Heart left ventricle (tissue), 16 donors: ENCODE data around the gene FCRL6. TPM values are rescaled to one million over a fixed set of nuclear protein-coding genes. Genes with fewer than 3 reads are reported as not detected.

ENCODE experiments used
- ATAC-seq, 4 donors: fragments of 200-7000 bp; cut with Tn5 transposase; one replicate each; pipeline ENCODE4 v1.9.1; 2020 to 2022; ENCODE audit warnings: moderate library complexity in 4 of 4, mild to moderate bottlenecking in 3 of 4, moderate number of reproducible peaks in 1 of 4
- DNase-seq, 5 donors: peaks; one replicate each; pipeline ENCODE4 v3.0.0-alpha.2; 2020
- H3K27ac ChIP-seq, 12 donors: fragments of 200-600 bp; sonication (generic) in 4 of 12; one replicate each; pipeline versions ENCODE4 v1.5.0 to v1.8.0; 2016 to 2022; ENCODE audit warnings: mild to moderate bottlenecking in 2 of 12
- H3K27me3 ChIP-seq, 9 donors: fragments of 200-600 bp; sonication (generic) in 2 of 9; one replicate each; pipeline versions ENCODE4 v1.5.1 to v1.8.0; 2016 to 2022; ENCODE audit warnings: mild to moderate bottlenecking in 3 of 9
- H3K36me3 ChIP-seq, 9 donors: fragments of 200-600 bp; sonication (generic) in 2 of 9; one replicate each; pipeline versions ENCODE4 v1.5.0 to v1.8.0; 2018 to 2022; ENCODE audit warnings: mild to moderate bottlenecking in 2 of 9
- H3K4me1 ChIP-seq, 12 donors: fragments of 200-600 bp; sonication (generic) in 4 of 12; one replicate each; pipeline versions ENCODE4 v1.5.0 to v1.8.0; 2016 to 2022; ENCODE audit warnings: mild to moderate bottlenecking in 3 of 12
- H3K4me3 ChIP-seq, 12 donors: fragments of 200-600 bp; sonication (generic) in 4 of 12; one replicate each; pipeline versions ENCODE4 v1.5.0 to v1.8.0; 2017 to 2022; ENCODE audit warnings: mild to moderate bottlenecking in 9 of 12, moderate library complexity in 4 of 12
- H3K9me3 ChIP-seq, 12 donors: fragments of 200-600 bp; sonication (generic) in 4 of 12; one replicate each; pipeline versions ENCODE4 v1.5.0 to v1.8.0; 2016 to 2022; ENCODE audit warnings: mild to moderate bottlenecking in 1 of 12
- POLR2A ChIP-seq, 2 donors: fragments of 450-650 bp; IDR thresholded peaks; one replicate each; pipeline ENCODE4 v1.6.1; 2017; ENCODE audit warnings: antibody characterized with exemption in 2 of 2, mild to moderate bottlenecking in 2 of 2, moderate library complexity in 2 of 2
- WGBS, 4 donors: extraction: QIAGEN DNeasy Blood & Tissue Kit in 2 of 4; methylation state at CpG; one replicate each; pipeline versions ENCODE4 v1.1.5 to v1.1.7; 2013 to 2018; 5-methylcytosine and 5-hydroxymethylcytosine counted together
- intact Hi-C, 10 donors: fragments of 100-400 bp; cut with DNase I; formaldehyde crosslinking; loops; one replicate each; pipeline versions ENCODE4 v1.11.1 to v1.14.2; 2022
- polyA plus RNA-seq, 2 donors: library from polyadenylated mRNA; stranded (reverse); fragments of 200-250 nt; gene quantifications; one replicate each; pipeline ENCODE4 v1.2.3, GENCODE V29; 2013
- total RNA-seq, 9 donors: library from RNA; depleted of rRNA in 2 of 9; stranded (reverse); fragments of >200 nt in 2 of 9; fragmentation: NEBNext Ultra II Directional in 3 of 9; extraction: Animal tissue kit (Norgen Biotek cat#: 25700) in 3 of 9; gene quantifications; one replicate each; pipeline versions ENCODE4 v1.1.0 to v1.2.4, GENCODE V29; 2016 to 2023
- TF ChIP-seq, protein P1 (sequence below), 12 donors: fragments of 200-600 bp; sonication (generic) in 4 of 12; IDR thresholded peaks; one replicate each; pipeline versions ENCODE4 v1.5.0 to v1.8.0; 2018 to 2022; ENCODE audit warnings: antibody characterized with exemption in 12 of 12, mild to moderate bottlenecking in 5 of 12
- donor health status: ischemic (EF 13 %, LVEDD 7.1; RV severe dilation, severe dysfunction).
- donor health status: healthy with polysubstance abuse.
- donor health status: DM: no; HTN: yes; CAD: no.
- donor health status: DM: no; HTN: no; CAD: no.
- donor health status: ischemic (EF 25% LVEDD 6.9; RV normal size, moderate dysfunction).
- donor health status: ischemic (EF 25% LVEDD 5.7; RV mildly dilated, moderate dysfunction).
- donor health status: healthy.
- donor health status: DM: yes; HTN: yes; CAD: no.
- donor health status: ischemic (EF 35%, LVEDD 5.7; RV mildly dilated, moderate dysfunction).
- donor health status: nonischemic (EF 11% LVEDD 7.7; RV severe dilation, severe dysfunction).
- donor health status: DM: yes; HTN: yes; CAD: no.
- donor health status: PGD.
- donor health status: ischemic (EF 29% LVEDD 5.4; RV normal size, mild dysfunction).
- donor health status: nonischemic (EF 23%, LVEDD 6.1; RV moderate dilation, normal function).

Gene FCRL6
- total and polyA plus RNA-seq, 11 donors, result 0.21 to 2.0 (median 1.9) TPM; not detected in 8

DNA sequence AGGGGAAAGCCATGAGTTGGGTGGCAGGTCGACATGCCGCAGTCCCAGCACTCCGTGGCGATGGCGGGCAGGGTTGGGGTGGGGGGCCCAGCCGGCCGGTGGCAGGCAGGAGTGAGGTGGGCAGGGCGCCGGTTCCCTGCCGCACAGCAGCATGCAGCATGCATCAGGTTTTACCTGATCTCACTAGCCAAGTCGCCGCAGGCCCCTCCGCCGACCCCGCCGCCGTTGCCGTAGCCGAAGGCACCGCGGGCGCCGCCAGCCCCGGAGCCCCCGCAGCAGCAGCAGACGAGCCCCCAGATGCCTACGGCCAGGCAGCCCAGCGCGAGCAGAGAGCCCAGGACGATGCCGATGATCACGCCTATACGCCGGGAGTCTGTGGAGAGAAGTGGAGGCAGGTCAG, 53.5 kb downstream of the FCRL6 start:
- Histone ChIP-seq H3K27me3 (no peaks in the 10 kb centered on the region), H3K9me3 (no peaks in the 10 kb centered on the region), H3K36me3 (no peaks in the 10 kb centered on the region), H3K4me1 (peaks cover 0 to 18% (median 11%) of the 10 kb centered on the region in 12 donors), H3K4me3 (peak overlapping the region in 3 of 12 donors; percentile 78 to 96 (median 88)), H3K27ac (peak overlapping the region in 4 of 12 donors; percentile 97 to 99 (median 98))
- intact Hi-C loops, result loop anchor here in 7 of 10 donors (2.0 to 10.0 kb wide), 5 partner anchors 35 to 75 kb away; partner anchors contain the start of genes TAGLN2 (in 5 of the 7) and DUSP23 (in 1 of the 7)
- WGBS, 4 donors, result 86 to 90% (median 88%) methylated on average over 33 to 34 of the region's 34 CpGs
- TF ChIP-seq, protein P1, sequence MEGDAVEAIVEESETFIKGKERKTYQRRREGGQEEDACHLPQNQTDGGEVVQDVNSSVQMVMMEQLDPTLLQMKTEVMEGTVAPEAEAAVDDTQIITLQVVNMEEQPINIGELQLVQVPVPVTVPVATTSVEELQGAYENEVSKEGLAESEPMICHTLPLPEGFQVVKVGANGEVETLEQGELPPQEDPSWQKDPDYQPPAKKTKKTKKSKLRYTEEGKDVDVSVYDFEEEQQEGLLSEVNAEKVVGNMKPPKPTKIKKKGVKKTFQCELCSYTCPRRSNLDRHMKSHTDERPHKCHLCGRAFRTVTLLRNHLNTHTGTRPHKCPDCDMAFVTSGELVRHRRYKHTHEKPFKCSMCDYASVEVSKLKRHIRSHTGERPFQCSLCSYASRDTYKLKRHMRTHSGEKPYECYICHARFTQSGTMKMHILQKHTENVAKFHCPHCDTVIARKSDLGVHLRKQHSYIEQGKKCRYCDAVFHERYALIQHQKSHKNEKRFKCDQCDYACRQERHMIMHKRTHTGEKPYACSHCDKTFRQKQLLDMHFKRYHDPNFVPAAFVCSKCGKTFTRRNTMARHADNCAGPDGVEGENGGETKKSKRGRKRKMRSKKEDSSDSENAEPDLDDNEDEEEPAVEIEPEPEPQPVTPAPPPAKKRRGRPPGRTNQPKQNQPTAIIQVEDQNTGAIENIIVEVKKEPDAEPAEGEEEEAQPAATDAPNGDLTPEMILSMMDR (IDR thresholded peaks at IDR 0.05), result no peak
- no peak for TF ChIP-seq POLR2A (IDR thresholded peaks at IDR 0.05)
- DNase-seq, result no peak
- no peak for ATAC-seq

DNA sequence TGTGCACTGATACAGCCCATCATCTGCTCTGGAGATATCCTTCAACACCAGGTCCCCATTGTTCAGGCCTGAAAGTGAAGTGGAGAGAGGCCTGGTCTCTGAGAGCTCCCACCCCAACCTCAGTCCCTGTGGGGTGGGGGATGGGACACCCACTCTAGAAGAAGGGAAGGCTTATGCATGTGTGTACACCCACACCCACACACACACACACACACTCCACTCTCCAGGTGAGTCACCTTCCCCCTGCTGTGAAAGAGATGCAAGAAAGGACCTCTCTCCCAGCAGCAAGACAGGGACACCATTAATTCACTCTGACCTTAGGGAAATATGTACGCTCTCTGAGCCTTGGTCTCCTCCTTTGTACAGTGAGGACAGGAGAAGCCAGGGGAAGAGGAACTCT, 54.4 kb downstream of the FCRL6 start:
- intact Hi-C loops, result loop anchor here in 3 of 10 donors (10.0 kb wide), 1 partner anchor 68 kb away; the partner anchor contains the start of gene TAGLN2 (in 3 of the 3)
- DNase-seq, result no peak
- TF ChIP-seq, protein P1 (IDR thresholded peaks at IDR 0.05), result no peak
- no peak for TF ChIP-seq POLR2A (IDR thresholded peaks at IDR 0.05)
- no peak for ATAC-seq
- Histone ChIP-seq H3K4me1 (peaks cover 0 to 18% (median 11%) of the 10 kb centered on the region in 12 donors), H3K27ac (no peak overlapping the region), H3K27me3 (no peaks in the 10 kb centered on the region), H3K4me3 (no peak overlapping the region), H3K9me3 (no peaks in the 10 kb centered on the region), H3K36me3 (no peaks in the 10 kb centered on the region)
- 75 to 98% (median 92%) methylated on average over 1 of the region's 1 CpG for WGBS, 4 donors

DNA sequence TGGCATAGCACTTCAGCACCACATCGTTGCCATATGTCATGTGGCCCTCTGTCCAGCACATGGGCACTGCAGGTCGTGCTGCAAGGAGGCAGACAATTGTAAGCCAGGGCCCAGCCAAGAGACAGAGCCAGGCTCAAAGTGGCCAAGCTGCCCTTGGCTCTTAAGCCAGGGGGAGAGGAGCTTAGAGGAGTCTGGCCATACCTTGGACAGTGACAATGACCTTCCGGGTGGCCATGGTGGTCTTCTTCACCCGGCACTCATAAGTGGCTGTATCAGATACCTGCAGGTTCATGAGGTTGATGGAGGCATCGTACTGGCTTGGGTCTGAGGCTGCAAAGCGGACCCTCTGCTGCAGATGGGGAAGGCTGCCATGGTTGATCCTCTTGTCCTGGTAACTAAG, 55.7 kb downstream of the FCRL6 start:
- TF ChIP-seq POLR2A (IDR thresholded peaks at IDR 0.05), result no peak
- TF ChIP-seq, protein P1 (IDR thresholded peaks at IDR 0.05), result no peak
- H3K4me1 ChIP-seq, result peaks cover 0 to 18% (median 11%) of the 10 kb centered on the region in 12 donors
- intact Hi-C loops, result loop anchor here in 3 of 10 donors (10.0 kb wide), 1 partner anchor 67 kb away; the partner anchor contains the start of gene TAGLN2 (in 3 of the 3)
- no peak for ATAC-seq
- H3K36me3 ChIP-seq, result no peaks in the 10 kb centered on the region
- DNase-seq, result no peak
- no peak overlapping the region for H3K27ac ChIP-seq
- no peaks in the 10 kb centered on the region for H3K9me3 ChIP-seq
- no peak overlapping the region for H3K4me3 ChIP-seq
- H3K27me3 ChIP-seq, result no peaks in the 10 kb centered on the region
- WGBS, 4 donors, result 93 to 97% (median 95%) methylated on average over 4 to 6 of the region's 6 CpGs

DNA sequence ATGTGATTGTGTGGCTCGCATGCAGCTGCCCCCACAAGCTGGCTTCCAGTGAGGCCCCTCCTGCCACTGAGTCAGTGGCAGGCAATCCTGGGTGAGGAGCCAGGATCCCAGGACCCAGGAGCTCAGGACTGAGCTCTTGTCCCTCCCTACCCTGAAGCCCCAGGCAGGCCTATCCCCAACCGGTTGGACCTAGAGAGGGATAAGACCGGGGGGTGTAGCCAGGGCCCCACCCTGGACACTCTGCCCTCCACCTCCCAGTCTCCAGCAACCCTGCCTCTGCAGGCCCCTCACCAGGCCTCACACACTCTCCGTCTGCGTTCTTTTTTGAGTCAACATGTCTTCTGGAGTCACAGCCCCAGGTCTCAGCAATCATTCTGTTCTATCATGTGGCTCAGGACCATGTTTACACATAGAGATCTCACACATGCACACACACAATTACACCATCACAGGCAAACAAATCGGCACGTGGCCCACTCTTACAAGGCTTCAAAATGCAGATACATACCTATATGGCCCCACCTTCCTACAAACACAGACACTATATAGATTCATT, 57.7 kb downstream of the FCRL6 start:
- intact Hi-C loops, result loop anchor here in 3 of 10 donors (10.0 kb wide), 1 partner anchor 65 kb away; the partner anchor contains the start of gene TAGLN2 (in 3 of the 3)
- Histone ChIP-seq H3K4me1 (peaks cover 0 to 8% (median 2%) of the 10 kb centered on the region in 12 donors), H3K27me3 (no peaks in the 10 kb centered on the region), H3K4me3 (no peak overlapping the region), H3K9me3 (no peaks in the 10 kb centered on the region), H3K36me3 (no peaks in the 10 kb centered on the region), H3K27ac (no peak overlapping the region)
- TF ChIP-seq POLR2A (IDR thresholded peaks at IDR 0.05), result no peak
- TF ChIP-seq, protein P1 (IDR thresholded peaks at IDR 0.05), result no peak
- 80 to 88% (median 87%) methylated on average over 7 of the region's 7 CpGs for WGBS, 4 donors
- DNase-seq (no peak), ATAC-seq (no peak)
